DND-41 (cell line): Measurements from ENCODE around the gene TSHR.

Source experiments
- CTCF ChIP-seq: IDR thresholded peaks from 2 replicates; pipeline ENCODE4 v1.5.1; 2012; ENCODE audit warnings: borderline replicate concordance, low read length, moderate library complexity, mild to moderate bottlenecking; ENCODE audit not compliant: poor library complexity, severe bottlenecking; ENCODE audit errors: extremely low read depth
- EZH2 ChIP-seq: IDR thresholded peaks from 3 replicates; pipeline ENCODE4 v1.6.1; 2012; ENCODE audit warnings: borderline replicate concordance, low read depth, mild to moderate bottlenecking, moderate library complexity, low read length, inconsistent platforms; ENCODE audit not compliant: severe bottlenecking

- TF ChIP-seq CTCF (peak; percentile 20), EZH2 (no peak)
These were observed at the start of gene TSHR for GRCh38 chr14:80955416-80955941.
